Panc1 (cell line): ENCODE results near the gene FHIT. TPM values are rescaled to one million over a fixed set of nuclear protein-coding genes. Genes with fewer than 3 reads are reported as not detected.

Experiments used
- ATAC-seq: fragments of 200-7000 bp; cut with Tn5 transposase; 2 replicates; pipeline ENCODE4 v1.9.1; 2020; ENCODE audit warnings: mild to moderate bottlenecking, moderate library complexity
- BruUV-seq: library from RNA; stranded (reverse); fragments of 400-500 nt; replicated peaks from 2 replicates; lab custom pipeline; 2021; lab: Mats Ljungman, UMichigan
- CTCF ChIA-PET: fragments of 300-600 bp; sonication (Branson Sonifier 250); formaldehyde crosslinking; loops from one replicate; lab custom pipeline; 2022; ENCODE audit warnings: antibody characterized with exemption; lab: Charles Lee
- POLR2A ChIA-PET: fragments of 300-600 bp; sonication (Branson Sonifier 250); formaldehyde crosslinking; loops from one replicate; lab custom pipeline; 2022; ENCODE audit warnings: antibody characterized with exemption; lab: Charles Lee
- DNase-seq: peaks from one replicate; pipeline ENCODE4 v3.0.0-alpha.2; 2010; ENCODE audit warnings: low read depth, low spot score
- H3K27ac ChIP-seq: 2 replicates; pipeline ENCODE4 v1.5.1; 2011; ENCODE audit warnings: mild to moderate bottlenecking, low read length, inconsistent platforms
- H3K27me3 ChIP-seq: fragments of 200-500 bp; sonication (Bioruptor generic); 2 replicates; pipeline ENCODE4 v1.6.0; 2014; ENCODE audit warnings: low read length, inconsistent platforms; ENCODE audit not compliant: control insufficient read depth, insufficient read depth
- H3K36me3 ChIP-seq: fragments of 200-500 bp; sonication (Bioruptor generic); 2 replicates; pipeline ENCODE4 v1.5.1; 2014; ENCODE audit warnings: inconsistent platforms, mild to moderate bottlenecking, low read length, moderate library complexity; ENCODE audit not compliant: control insufficient read depth, insufficient read depth
- H3K4me1 ChIP-seq: 2 replicates; pipeline ENCODE4 v1.5.1; 2011; ENCODE audit warnings: inconsistent platforms, mild to moderate bottlenecking, low read length, moderate library complexity; ENCODE audit not compliant: control insufficient read depth, insufficient read depth
- H3K4me3 ChIP-seq, 2 experiments: 2 replicates each; pipeline ENCODE4 v1.5.1; 2011 to 2012; ENCODE audit warnings: low read depth in 2 of 2, low read length in 2 of 2, mild to moderate bottlenecking in 2 of 2, inconsistent platforms in 1 of 2, moderate library complexity in 1 of 2
- H3K9me3 ChIP-seq: fragments of 200-500 bp; sonication (Bioruptor generic); 2 replicates; pipeline ENCODE4 v1.5.1; 2014; ENCODE audit warnings: low read depth, mild to moderate bottlenecking, inconsistent platforms, low read length, moderate library complexity; ENCODE audit not compliant: control insufficient read depth, insufficient read depth
- POLR2AphosphoS5 ChIP-seq: IDR thresholded peaks from 2 replicates; pipeline ENCODE4 v1.6.1; 2012; ENCODE audit warnings: mild to moderate bottlenecking, low read depth, low read length, moderate library complexity
- SIN3A ChIP-seq: IDR thresholded peaks from 2 replicates; pipeline ENCODE4 v1.6.1; 2012; ENCODE audit warnings: low read depth, mild to moderate bottlenecking, low read length, moderate library complexity, borderline replicate concordance; ENCODE audit not compliant: insufficient read depth
- TCF7L2 ChIP-seq: IDR thresholded peaks from 2 replicates; pipeline ENCODE4 v1.6.1; 2011; ENCODE audit warnings: mild to moderate bottlenecking, low read depth, low read length, inconsistent platforms
- in situ Hi-C: cut with HindIII; loops from 2 replicates; pipeline ENCODE4 v1.10.0; 2016; ENCODE audit warnings: low sequenced_read_pairs, low pct_unique_long_range_greater_than_20kb
- intact Hi-C: fragments of 100-400 bp; cut with micrococcal nuclease; formaldehyde crosslinking; loops from one replicate; pipeline ENCODE4 v1.10.0; 2022; ENCODE audit not compliant: unreplicated experiment
- total RNA-seq: library from RNA; stranded (reverse); gene quantifications from one replicate; pipeline ENCODE4 v1.2.1, GENCODE V29; 2021; ENCODE audit not compliant: unreplicated experiment
- TF ChIP-seq, protein P1 (sequence below): fragments of 450-650 bp; IDR thresholded peaks from 2 replicates; pipeline ENCODE4 v1.5.1; 2017; ENCODE audit warnings: mild to moderate bottlenecking
- TF ChIP-seq, protein P2 (sequence below), 2 experiments: IDR thresholded peaks; 2 replicates each; pipeline ENCODE4 v1.6.1; 2011 to 2012; ENCODE audit warnings: low read depth in 2 of 2, control low read depth in 1 of 2, low read length in 1 of 2, mild to moderate bottlenecking in 1 of 2, moderate library complexity in 1 of 2; ENCODE audit not compliant: insufficient read depth in 1 of 2

The FHIT gene
- total RNA-seq, 1 experiment from 2014 or later, result 2.2 TPM

DNA sequence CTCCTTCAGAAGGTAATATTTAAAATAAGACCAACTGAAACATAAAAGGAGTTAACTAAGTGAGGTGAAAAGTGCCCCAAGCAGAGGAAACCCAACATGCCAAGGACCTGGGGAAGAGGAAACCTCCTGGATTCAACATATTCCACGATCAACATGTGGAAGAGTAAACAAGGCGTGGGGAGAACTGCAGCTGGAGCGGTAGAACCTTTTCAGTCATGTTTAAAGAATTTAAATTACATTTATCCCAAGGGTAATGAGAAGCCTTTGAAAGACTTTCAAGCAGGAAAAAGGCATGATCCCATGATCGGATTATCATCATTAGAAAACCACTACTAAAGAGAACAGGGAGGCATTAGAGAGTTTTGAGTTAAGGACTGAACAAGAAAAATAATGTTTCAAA, 330.7 kb downstream of the FHIT start:
- H3K36me3 ChIP-seq, result no peaks in the 10 kb centered on the region
- no TSS peak for BruUV-seq
- H3K27me3 ChIP-seq, result no peaks in the 10 kb centered on the region
- ATAC-seq (no peak), DNase-seq (no peak)
- no peaks in the 10 kb centered on the region for H3K9me3 ChIP-seq
- ChIA-PET CTCF (no interaction called here), POLR2A (no interaction called here)
- H3K27ac ChIP-seq, result no peak overlapping the region
- H3K4me1 ChIP-seq, result no peaks in the 10 kb centered on the region
- no peak overlapping the region for H3K4me3 ChIP-seq
- in situ Hi-C loops (no loop called here), intact Hi-C loops (no loop called here)
- no peak for TF ChIP-seq POLR2AphosphoS5
- no peak for TF ChIP-seq TCF7L2
- TF ChIP-seq SIN3A, result no peak
- TF ChIP-seq, protein P1, sequence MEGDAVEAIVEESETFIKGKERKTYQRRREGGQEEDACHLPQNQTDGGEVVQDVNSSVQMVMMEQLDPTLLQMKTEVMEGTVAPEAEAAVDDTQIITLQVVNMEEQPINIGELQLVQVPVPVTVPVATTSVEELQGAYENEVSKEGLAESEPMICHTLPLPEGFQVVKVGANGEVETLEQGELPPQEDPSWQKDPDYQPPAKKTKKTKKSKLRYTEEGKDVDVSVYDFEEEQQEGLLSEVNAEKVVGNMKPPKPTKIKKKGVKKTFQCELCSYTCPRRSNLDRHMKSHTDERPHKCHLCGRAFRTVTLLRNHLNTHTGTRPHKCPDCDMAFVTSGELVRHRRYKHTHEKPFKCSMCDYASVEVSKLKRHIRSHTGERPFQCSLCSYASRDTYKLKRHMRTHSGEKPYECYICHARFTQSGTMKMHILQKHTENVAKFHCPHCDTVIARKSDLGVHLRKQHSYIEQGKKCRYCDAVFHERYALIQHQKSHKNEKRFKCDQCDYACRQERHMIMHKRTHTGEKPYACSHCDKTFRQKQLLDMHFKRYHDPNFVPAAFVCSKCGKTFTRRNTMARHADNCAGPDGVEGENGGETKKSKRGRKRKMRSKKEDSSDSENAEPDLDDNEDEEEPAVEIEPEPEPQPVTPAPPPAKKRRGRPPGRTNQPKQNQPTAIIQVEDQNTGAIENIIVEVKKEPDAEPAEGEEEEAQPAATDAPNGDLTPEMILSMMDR, result no peak
- TF ChIP-seq, protein P2, sequence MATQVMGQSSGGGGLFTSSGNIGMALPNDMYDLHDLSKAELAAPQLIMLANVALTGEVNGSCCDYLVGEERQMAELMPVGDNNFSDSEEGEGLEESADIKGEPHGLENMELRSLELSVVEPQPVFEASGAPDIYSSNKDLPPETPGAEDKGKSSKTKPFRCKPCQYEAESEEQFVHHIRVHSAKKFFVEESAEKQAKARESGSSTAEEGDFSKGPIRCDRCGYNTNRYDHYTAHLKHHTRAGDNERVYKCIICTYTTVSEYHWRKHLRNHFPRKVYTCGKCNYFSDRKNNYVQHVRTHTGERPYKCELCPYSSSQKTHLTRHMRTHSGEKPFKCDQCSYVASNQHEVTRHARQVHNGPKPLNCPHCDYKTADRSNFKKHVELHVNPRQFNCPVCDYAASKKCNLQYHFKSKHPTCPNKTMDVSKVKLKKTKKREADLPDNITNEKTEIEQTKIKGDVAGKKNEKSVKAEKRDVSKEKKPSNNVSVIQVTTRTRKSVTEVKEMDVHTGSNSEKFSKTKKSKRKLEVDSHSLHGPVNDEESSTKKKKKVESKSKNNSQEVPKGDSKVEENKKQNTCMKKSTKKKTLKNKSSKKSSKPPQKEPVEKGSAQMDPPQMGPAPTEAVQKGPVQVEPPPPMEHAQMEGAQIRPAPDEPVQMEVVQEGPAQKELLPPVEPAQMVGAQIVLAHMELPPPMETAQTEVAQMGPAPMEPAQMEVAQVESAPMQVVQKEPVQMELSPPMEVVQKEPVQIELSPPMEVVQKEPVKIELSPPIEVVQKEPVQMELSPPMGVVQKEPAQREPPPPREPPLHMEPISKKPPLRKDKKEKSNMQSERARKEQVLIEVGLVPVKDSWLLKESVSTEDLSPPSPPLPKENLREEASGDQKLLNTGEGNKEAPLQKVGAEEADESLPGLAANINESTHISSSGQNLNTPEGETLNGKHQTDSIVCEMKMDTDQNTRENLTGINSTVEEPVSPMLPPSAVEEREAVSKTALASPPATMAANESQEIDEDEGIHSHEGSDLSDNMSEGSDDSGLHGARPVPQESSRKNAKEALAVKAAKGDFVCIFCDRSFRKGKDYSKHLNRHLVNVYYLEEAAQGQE (IDR thresholded peaks at IDR 0.05; ENCODE audit: insufficient read depth in 1 of 2, low read depth in 2 of 2, low read length in 1 of 2), result no peak

GRCh38 chr3:60919296-60919695, 332.0 kb downstream of the FHIT start:
- ChIA-PET POLR2A (no interaction called here), CTCF (no interaction called here)

GRCh38 chr3:60917141-60917540, 334.1 kb downstream of the FHIT start:
- Histone ChIP-seq H3K4me3 (no peak overlapping the region), H3K27me3 (no peaks in the 10 kb centered on the region), H3K36me3 (no peaks in the 10 kb centered on the region), H3K4me1 (no peaks in the 10 kb centered on the region), H3K9me3 (no peaks in the 10 kb centered on the region), H3K27ac (no peak overlapping the region)
- TF ChIP-seq TCF7L2 (no peak), POLR2AphosphoS5 (no peak), SIN3A (no peak)
- TF ChIP-seq, protein P2 (IDR thresholded peaks at IDR 0.05; ENCODE audit: insufficient read depth in 1 of 2, low read depth in 2 of 2, low read length in 1 of 2), result no peak
- TF ChIP-seq, protein P1, result no peak
- intact Hi-C loops (no loop called here), in situ Hi-C loops (no loop called here)
- BruUV-seq, result no TSS peak
- ChIA-PET POLR2A (no interaction called here), CTCF (no interaction called here)
- DNase-seq, result no peak
- no peak for ATAC-seq

More at GRCh38 chr3:60919296-60919695, 332.0 kb downstream of the FHIT start:
- Histone ChIP-seq H3K4me3 (no peak overlapping the region), H3K4me1 (no peaks in the 10 kb centered on the region), H3K36me3 (no peaks in the 10 kb centered on the region), H3K9me3 (no peaks in the 10 kb centered on the region), H3K27ac (no peak overlapping the region), H3K27me3 (no peaks in the 10 kb centered on the region)
- in situ Hi-C loops (no loop called here), intact Hi-C loops (no loop called here)
- ATAC-seq, result no peak
- BruUV-seq, result no TSS peak
- DNase-seq, result no peak
- TF ChIP-seq TCF7L2, result no peak
